ENCODE results near the gene CTDSP2. TPM values are rescaled to one million over a fixed set of nuclear protein-coding genes. Genes with fewer than 3 reads are reported as not detected.
"Not testable (repeated sequence)": the region's sequence is repeated elsewhere in the genome, so short reads cannot be mapped to it uniquely, and the experiment has no call there.

Gene CTDSP2
- total RNA-seq, 2 donors from 2014 or later: 99.2 to 159 TPM

DNA sequence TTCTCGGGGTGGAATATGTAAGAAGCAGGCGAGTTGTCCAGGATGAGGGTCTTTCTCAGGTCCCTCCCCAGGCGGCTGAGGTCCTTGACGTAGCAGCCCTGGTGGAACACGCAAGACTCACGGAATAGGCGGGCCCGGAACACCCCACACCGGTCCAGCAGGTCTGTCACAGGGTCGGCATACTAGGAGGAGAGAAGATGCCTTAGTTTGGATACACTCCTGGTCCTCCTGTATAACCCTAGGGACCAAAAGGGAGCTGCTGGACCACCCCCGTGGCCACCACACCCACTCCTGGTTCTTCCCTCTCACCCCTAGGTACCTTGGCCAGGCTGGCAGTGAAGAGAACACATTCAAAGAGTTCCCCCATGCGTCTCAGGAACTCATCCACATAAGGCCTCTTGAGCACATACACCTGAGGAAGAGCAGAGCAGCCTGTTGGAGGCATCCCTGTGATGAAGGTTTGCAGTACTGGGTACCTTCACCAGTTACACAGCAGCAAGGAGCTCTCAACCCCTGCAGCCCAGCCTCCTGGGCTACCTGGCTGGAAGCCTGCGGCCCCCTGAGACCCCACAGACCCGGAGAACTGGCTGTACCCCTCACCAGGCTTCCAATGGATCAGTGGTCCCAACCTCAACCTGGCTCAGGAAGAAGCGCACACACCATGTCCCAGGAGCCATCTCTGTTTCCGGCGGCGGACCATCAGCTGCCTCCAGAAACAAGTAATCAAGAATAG lies 22.5 kb downstream of the CTDSP2 start:
- WGBS: 90% methylated on average over 18 of the region's 18 CpGs
- Histone ChIP-seq H3K27me3 (replicated peaks; ENCODE audit: insufficient read depth) (no peaks in the 10 kb centered on the region), H3K36me3 (peaks cover 31 to 58% of the 10 kb centered on the region in 2 donors), H3K4me3 (no peak overlapping the region), H3K27ac (no peak overlapping the region), H3K4me1 (replicated peaks) (no peaks in the 10 kb centered on the region), H3K9me3 (no peaks in the 10 kb centered on the region)
- DNase-seq (ENCODE audit: low spot score): no peak
- no peak for TF ChIP-seq POLR2A (IDR thresholded peaks at IDR 0.05)
- no peak for TF ChIP-seq POLR2AphosphoS5 (IDR thresholded peaks at IDR 0.05)
- no peak for TF ChIP-seq CTCF (IDR thresholded peaks at IDR 0.05)
- intact Hi-C loops (cut with DNase I): no loop called here

GRCh38 chr12:57823131-57823907 lies 23.2 kb downstream of the CTDSP2 start:
- H3K27me3 ChIP-seq (replicated peaks; ENCODE audit: insufficient read depth): no peaks in the 10 kb centered on the region
- 72% methylated on average over 17 of the region's 17 CpGs for WGBS
- no peaks in the 10 kb centered on the region for H3K9me3 ChIP-seq
- H3K27ac ChIP-seq: peak overlapping the region in 1 of 2 donors; percentile 38
- no peak for DNase-seq (ENCODE audit: low spot score)
- TF ChIP-seq POLR2AphosphoS5 (IDR thresholded peaks at IDR 0.05) (no peak), CTCF (IDR thresholded peaks at IDR 0.05) (no peak), POLR2A (IDR thresholded peaks at IDR 0.05) (no peak)
- intact Hi-C loops (cut with DNase I): no loop called here
- H3K4me3 ChIP-seq: no peak overlapping the region
- H3K4me1 ChIP-seq (replicated peaks): no peaks in the 10 kb centered on the region
- H3K36me3 ChIP-seq: peaks cover 31 to 58% of the 10 kb centered on the region in 2 donors

GRCh38 chr12:57822392-57823130 lies 24.0 kb downstream of the CTDSP2 start:
- no peak for DNase-seq (ENCODE audit: low spot score)
- Histone ChIP-seq H3K4me1 (replicated peaks) (no peaks in the 10 kb centered on the region), H3K36me3 (peaks cover 27 to 54% of the 10 kb centered on the region in 2 donors), H3K9me3 (no peaks in the 10 kb centered on the region), H3K4me3 (no peak overlapping the region), H3K27me3 (replicated peaks; ENCODE audit: insufficient read depth) (no peaks in the 10 kb centered on the region), H3K27ac (peak overlapping the region in 1 of 2 donors; percentile 38)
- no peak for TF ChIP-seq CTCF (IDR thresholded peaks at IDR 0.05)
- no peak for TF ChIP-seq POLR2AphosphoS5 (IDR thresholded peaks at IDR 0.05)
- no peak for TF ChIP-seq POLR2A (IDR thresholded peaks at IDR 0.05)
- 84% methylated on average over 10 of the region's 10 CpGs for WGBS
- intact Hi-C loops (cut with DNase I): no loop called here

DNA sequence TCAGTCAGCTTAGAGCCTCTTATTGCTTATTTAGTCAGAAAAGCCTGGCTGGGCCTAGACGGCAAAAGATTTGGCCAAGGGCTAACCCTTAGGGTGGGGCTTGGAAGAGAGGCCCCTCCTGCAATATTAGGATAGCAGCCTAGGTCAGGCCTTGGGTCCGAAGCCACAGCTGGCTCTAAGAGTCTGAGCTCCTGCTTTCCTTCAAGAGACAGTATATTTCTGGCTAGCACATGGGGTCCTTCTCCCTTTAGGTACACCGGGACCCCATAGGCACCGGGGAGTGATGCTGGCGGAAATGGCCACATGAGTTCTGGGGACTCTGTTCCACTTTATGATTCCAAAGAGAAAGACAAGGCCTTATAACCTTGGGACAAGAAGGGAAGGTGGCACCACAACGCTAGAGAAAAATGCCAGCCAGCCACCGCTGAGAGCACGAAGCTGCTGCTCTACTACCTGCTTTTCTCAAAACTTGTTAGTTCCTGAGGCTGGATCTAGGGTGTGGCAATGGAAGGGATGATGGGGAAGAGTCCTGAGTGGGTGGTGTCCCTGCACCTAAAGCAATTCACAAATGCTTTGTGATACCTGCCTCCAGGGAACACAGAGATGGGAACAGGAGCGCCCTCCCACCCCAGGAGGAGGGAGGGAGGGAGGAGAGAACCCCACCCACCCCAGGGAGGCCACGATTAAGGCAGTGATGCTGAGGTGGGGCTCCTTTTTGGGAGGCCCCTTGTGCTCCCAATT lies 24.9 kb downstream of the CTDSP2 start:
- intact Hi-C loops (cut with DNase I): no loop called here
- no peak overlapping the region for H3K4me3 ChIP-seq
- no peak for DNase-seq (ENCODE audit: low spot score)
- WGBS: 78% methylated on average over 10 of the region's 10 CpGs
- no peaks in the 10 kb centered on the region for H3K27me3 ChIP-seq (replicated peaks; ENCODE audit: insufficient read depth)
- no peaks in the 10 kb centered on the region for H3K4me1 ChIP-seq (replicated peaks)
- H3K36me3 ChIP-seq: peaks cover 18 to 45% of the 10 kb centered on the region in 2 donors
- H3K27ac ChIP-seq: no peak overlapping the region
- no peak for TF ChIP-seq POLR2A (IDR thresholded peaks at IDR 0.05)
- no peak for TF ChIP-seq POLR2AphosphoS5 (IDR thresholded peaks at IDR 0.05)
- H3K9me3 ChIP-seq: no peaks in the 10 kb centered on the region

DNA sequence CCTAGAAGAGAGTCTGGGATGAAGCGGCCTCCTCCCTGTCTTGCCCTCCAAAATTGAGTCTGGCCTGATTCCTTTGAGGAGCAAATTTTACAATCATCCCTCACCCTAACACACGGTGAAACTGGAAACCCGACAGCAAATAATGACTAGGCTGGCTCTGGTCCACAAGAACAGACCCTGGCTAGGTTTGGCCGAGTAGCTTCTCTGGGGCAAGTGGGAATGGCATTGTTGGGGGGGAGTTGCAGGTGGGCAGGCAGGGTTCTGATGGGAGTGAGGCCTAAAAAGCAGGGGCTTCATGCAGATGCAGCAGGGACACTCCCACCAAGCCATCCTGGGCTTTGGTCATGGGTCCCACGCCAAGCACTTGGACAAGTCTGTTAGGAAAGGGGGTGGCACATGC lies 25.5 kb downstream of the CTDSP2 start:
- H3K27ac ChIP-seq; DNase-seq (ENCODE audit: low spot score); H3K4me3 ChIP-seq; intact Hi-C loops (cut with DNase I); H3K4me1 ChIP-seq (replicated peaks); H3K9me3 ChIP-seq; H3K27me3 ChIP-seq (replicated peaks; ENCODE audit: insufficient read depth): not testable (repeated sequence)
- peaks cover 11 to 38% of the 10 kb centered on the region in 2 donors for H3K36me3 ChIP-seq
- WGBS: 42% methylated on average over 5 of the region's 5 CpGs

DNA sequence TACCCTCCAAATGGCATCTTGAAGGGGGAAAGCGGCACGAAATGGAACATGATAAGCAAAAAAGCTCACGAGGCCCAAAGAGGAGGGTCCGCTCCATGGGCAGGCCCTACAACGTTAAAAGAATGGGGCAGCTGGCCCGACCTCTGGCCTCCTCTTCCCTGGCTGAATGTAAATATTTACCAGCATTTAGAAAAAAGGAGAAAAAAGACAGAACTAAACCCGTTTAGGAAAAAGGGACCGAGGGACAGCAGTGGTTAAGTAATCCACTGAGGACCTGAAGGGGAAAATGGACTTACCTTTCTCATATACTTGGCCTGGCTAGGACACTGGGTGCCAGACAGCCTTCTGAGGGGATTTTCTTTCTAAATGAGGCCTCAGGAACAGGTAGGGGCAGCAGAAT lies 26.4 kb downstream of the CTDSP2 start:
- H3K27ac ChIP-seq; H3K4me1 ChIP-seq (replicated peaks); DNase-seq (ENCODE audit: low spot score); H3K9me3 ChIP-seq; intact Hi-C loops (cut with DNase I); H3K27me3 ChIP-seq (replicated peaks; ENCODE audit: insufficient read depth); H3K4me3 ChIP-seq: not testable (repeated sequence)
- WGBS: 60% methylated on average over 8 of the region's 8 CpGs
- peaks cover 6 to 31% of the 10 kb centered on the region in 2 donors for H3K36me3 ChIP-seq

DNA sequence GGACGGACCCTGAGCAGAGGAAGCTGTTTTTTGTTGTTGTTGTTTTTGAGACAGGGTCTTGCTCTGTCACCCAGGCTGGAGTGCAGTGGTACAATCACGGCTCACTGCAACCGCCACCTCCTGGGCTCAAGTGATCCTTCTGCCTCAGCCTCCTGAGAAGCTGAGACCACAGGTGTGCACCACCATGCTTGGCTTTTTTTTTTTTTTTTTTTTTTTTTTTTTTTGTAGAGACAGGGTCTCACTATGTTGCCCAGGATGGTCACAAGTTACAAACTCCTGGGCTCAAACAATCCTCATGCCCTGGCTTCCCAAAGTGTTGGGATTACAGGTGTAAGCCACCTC lies 28.6 kb downstream of the CTDSP2 start:
- intact Hi-C loops (cut with DNase I); H3K4me1 ChIP-seq (replicated peaks); H3K4me3 ChIP-seq; H3K27me3 ChIP-seq (replicated peaks; ENCODE audit: insufficient read depth); H3K9me3 ChIP-seq; H3K27ac ChIP-seq; DNase-seq (ENCODE audit: low spot score): not testable (repeated sequence)
- WGBS: 81% methylated on average over 3 of the region's 3 CpGs
- H3K36me3 ChIP-seq: peaks cover 6 to 10% of the 10 kb centered on the region in 2 donors
